ENCODE data around the gene TIGD1.

Gene TIGD1

GRCh38 chr2:232512602-232513001 is 37.8 kb downstream of the TIGD1 start:
- Histone ChIP-seq H3K79me1 (replicated peaks; ENCODE audit: low read length, poor library complexity, severe bottlenecking) (no peaks in the 10 kb centered on the region), H3K36me3 (ENCODE audit: control insufficient read depth in 1 of 2, insufficient read depth in 2 of 2, low read depth in 1 of 2, low read length in 2 of 2) (no peaks in the 10 kb centered on the region), H3K4me2 (ENCODE audit: low read length, poor library complexity, severe bottlenecking) (no peak overlapping the region), H3K9me3 (ENCODE audit: control insufficient read depth, low read length) (no peaks in the 10 kb centered on the region), H3K4me3 (ENCODE audit: insufficient read depth in 1 of 2, low read depth in 1 of 2, low read length in 2 of 2) (no peak overlapping the region), H2BK120ac (ENCODE audit: low read depth, low read length) (no peak overlapping the region), H3K27me3 (ENCODE audit: control insufficient read depth in 1 of 2, insufficient read depth in 1 of 2, low read length in 2 of 2) (peaks cover 70 to 71% of the 10 kb centered on the region in 2 experiments), H3K4ac (ENCODE audit: low read depth in 1 of 2, low read length in 2 of 2) (no peak overlapping the region), H4K8ac (ENCODE audit: low read length) (no peak overlapping the region), H2BK15ac (ENCODE audit: low read depth, poor library complexity, severe bottlenecking) (no peak overlapping the region), H3K23ac (ENCODE audit: low read length in 2 of 2) (no peak overlapping the region), H2AFZ (ENCODE audit: low read depth, low read length) (no peak overlapping the region), H3K14ac (ENCODE audit: low read length in 2 of 2) (peak overlapping the region in 1 of 2 experiments; percentile 1), H2BK12ac (ENCODE audit: low read length in 2 of 2) (no peak overlapping the region), H3K18ac (ENCODE audit: low read depth in 1 of 2, low read length in 2 of 2) (no peak overlapping the region), H2BK5ac (ENCODE audit: low read depth, low read length, poor library complexity, severe bottlenecking) (no peak overlapping the region), H3K27ac (ENCODE audit: low read length, poor library complexity, severe bottlenecking) (no peak overlapping the region), H4K91ac (ENCODE audit: low read length) (no peak overlapping the region), H3K4me1 (ENCODE audit: control insufficient read depth, insufficient read depth, low read depth, low read length) (no peaks in the 10 kb centered on the region), H3K9ac (ENCODE audit: low read length) (no peak overlapping the region), H2AK5ac (ENCODE audit: low read length, severe bottlenecking) (no peak overlapping the region)
- no peak for DNase-seq
- 76% methylated on average over 10 of the region's 10 CpGs for WGBS

- Histone ChIP-seq H3K4ac (ENCODE audit: low read depth in 1 of 2, low read length in 2 of 2) (no peak overlapping the region), H3K18ac (ENCODE audit: low read depth in 1 of 2, low read length in 2 of 2) (no peak overlapping the region), H3K27ac (ENCODE audit: low read length, poor library complexity, severe bottlenecking) (no peak overlapping the region), H3K4me1 (ENCODE audit: control insufficient read depth, insufficient read depth, low read depth, low read length) (no peaks in the 10 kb centered on the region), H2AFZ (ENCODE audit: low read depth, low read length) (no peak overlapping the region), H2BK5ac (ENCODE audit: low read depth, low read length, poor library complexity, severe bottlenecking) (no peak overlapping the region), H3K36me3 (ENCODE audit: control insufficient read depth in 1 of 2, insufficient read depth in 2 of 2, low read depth in 1 of 2, low read length in 2 of 2) (no peaks in the 10 kb centered on the region), H3K79me1 (replicated peaks; ENCODE audit: low read length, poor library complexity, severe bottlenecking) (no peaks in the 10 kb centered on the region), H2BK15ac (ENCODE audit: low read depth, poor library complexity, severe bottlenecking) (no peak overlapping the region), H3K9ac (ENCODE audit: low read length) (no peak overlapping the region), H4K8ac (ENCODE audit: low read length) (no peak overlapping the region), H3K27me3 (ENCODE audit: control insufficient read depth in 1 of 2, insufficient read depth in 1 of 2, low read length in 2 of 2) (peaks cover 71 to 73% of the 10 kb centered on the region in 2 experiments), H3K4me3 (ENCODE audit: insufficient read depth in 1 of 2, low read depth in 1 of 2, low read length in 2 of 2) (no peak overlapping the region), H3K9me3 (ENCODE audit: control insufficient read depth, low read length) (no peaks in the 10 kb centered on the region), H2BK12ac (ENCODE audit: low read length in 2 of 2) (no peak overlapping the region), H3K14ac (ENCODE audit: low read length in 2 of 2) (no peak overlapping the region), H2BK120ac (ENCODE audit: low read depth, low read length) (no peak overlapping the region), H3K23ac (ENCODE audit: low read length in 2 of 2) (no peak overlapping the region), H3K4me2 (ENCODE audit: low read length, poor library complexity, severe bottlenecking) (no peak overlapping the region), H4K91ac (ENCODE audit: low read length) (no peak overlapping the region), H2AK5ac (ENCODE audit: low read length, severe bottlenecking) (no peak overlapping the region)
- DNase-seq = no peak
- 78% methylated on average over 11 of the region's 11 CpGs for WGBS
Observed at GRCh38 chr2:232511336-232511890, 38.9 kb downstream of the TIGD1 start.

- Histone ChIP-seq H3K23ac (ENCODE audit: low read length in 2 of 2) (no peak overlapping the region), H3K4me2 (ENCODE audit: low read length, poor library complexity, severe bottlenecking) (no peak overlapping the region), H2BK5ac (ENCODE audit: low read depth, low read length, poor library complexity, severe bottlenecking) (no peak overlapping the region), H3K4me3 (ENCODE audit: insufficient read depth in 1 of 2, low read depth in 1 of 2, low read length in 2 of 2) (no peak overlapping the region), H3K4ac (ENCODE audit: low read depth in 1 of 2, low read length in 2 of 2) (no peak overlapping the region), H3K18ac (ENCODE audit: low read depth in 1 of 2, low read length in 2 of 2) (no peak overlapping the region), H3K79me1 (replicated peaks; ENCODE audit: low read length, poor library complexity, severe bottlenecking) (no peaks in the 10 kb centered on the region), H3K4me1 (ENCODE audit: control insufficient read depth, insufficient read depth, low read depth, low read length) (peaks cover 4% of the 10 kb centered on the region), H4K8ac (ENCODE audit: low read length) (no peak overlapping the region), H3K9me3 (ENCODE audit: control insufficient read depth, low read length) (no peaks in the 10 kb centered on the region), H3K27ac (ENCODE audit: low read length, poor library complexity, severe bottlenecking) (no peak overlapping the region), H3K36me3 (ENCODE audit: control insufficient read depth in 1 of 2, insufficient read depth in 2 of 2, low read depth in 1 of 2, low read length in 2 of 2) (no peaks in the 10 kb centered on the region), H2BK12ac (ENCODE audit: low read length in 2 of 2) (no peak overlapping the region), H3K14ac (ENCODE audit: low read length in 2 of 2) (no peak overlapping the region), H4K91ac (ENCODE audit: low read length) (no peak overlapping the region), H3K9ac (ENCODE audit: low read length) (no peak overlapping the region), H2AFZ (ENCODE audit: low read depth, low read length) (no peak overlapping the region), H2BK120ac (ENCODE audit: low read depth, low read length) (no peak overlapping the region), H2AK5ac (ENCODE audit: low read length, severe bottlenecking) (no peak overlapping the region), H2BK15ac (ENCODE audit: low read depth, poor library complexity, severe bottlenecking) (no peak overlapping the region), H3K27me3 (ENCODE audit: control insufficient read depth in 1 of 2, insufficient read depth in 1 of 2, low read length in 2 of 2) (peaks cover 74 to 81% of the 10 kb centered on the region in 2 experiments)
- 81% methylated on average over 7 of the region's 7 CpGs for WGBS
- DNase-seq = no peak
Observed at GRCh38 chr2:232508251-232508650, 42.1 kb downstream of the TIGD1 start.

- Histone ChIP-seq H3K9me3 (ENCODE audit: control insufficient read depth, low read length) (no peaks in the 10 kb centered on the region), H3K79me1 (replicated peaks; ENCODE audit: low read length, poor library complexity, severe bottlenecking) (no peaks in the 10 kb centered on the region), H2BK5ac (ENCODE audit: low read depth, low read length, poor library complexity, severe bottlenecking) (no peak overlapping the region), H3K23ac (ENCODE audit: low read length in 2 of 2) (no peak overlapping the region), H4K91ac (ENCODE audit: low read length) (no peak overlapping the region), H3K4ac (ENCODE audit: low read depth in 1 of 2, low read length in 2 of 2) (no peak overlapping the region), H3K27me3 (ENCODE audit: control insufficient read depth in 1 of 2, insufficient read depth in 1 of 2, low read length in 2 of 2) (peaks cover 69 to 79% of the 10 kb centered on the region in 2 experiments), H2BK120ac (ENCODE audit: low read depth, low read length) (no peak overlapping the region), H3K27ac (ENCODE audit: low read length, poor library complexity, severe bottlenecking) (no peak overlapping the region), H3K18ac (ENCODE audit: low read depth in 1 of 2, low read length in 2 of 2) (no peak overlapping the region), H3K4me1 (ENCODE audit: control insufficient read depth, insufficient read depth, low read depth, low read length) (peaks cover 13% of the 10 kb centered on the region), H4K8ac (ENCODE audit: low read length) (no peak overlapping the region), H2BK15ac (ENCODE audit: low read depth, poor library complexity, severe bottlenecking) (no peak overlapping the region), H3K36me3 (ENCODE audit: control insufficient read depth in 1 of 2, insufficient read depth in 2 of 2, low read depth in 1 of 2, low read length in 2 of 2) (no peaks in the 10 kb centered on the region), H3K4me3 (ENCODE audit: insufficient read depth in 1 of 2, low read depth in 1 of 2, low read length in 2 of 2) (no peak overlapping the region), H2BK12ac (ENCODE audit: low read length in 2 of 2) (no peak overlapping the region), H2AFZ (ENCODE audit: low read depth, low read length) (no peak overlapping the region), H3K4me2 (ENCODE audit: low read length, poor library complexity, severe bottlenecking) (no peak overlapping the region), H2AK5ac (ENCODE audit: low read length, severe bottlenecking) (no peak overlapping the region), H3K14ac (ENCODE audit: low read length in 2 of 2) (no peak overlapping the region), H3K9ac (ENCODE audit: low read length) (no peak overlapping the region)
- DNase-seq = no peak
- WGBS = 73% methylated on average over 4 of the region's 4 CpGs
Observed at GRCh38 chr2:232506709-232507108, 43.6 kb downstream of the TIGD1 start.

All from mesenchymal stem cell (in vitro differentiated cells and primary cell).